Keratinocyte (primary cell): Measurements from ENCODE around the gene CLDN3.

ENCODE experiments used
- CTCF ChIP-seq, 3 experiments: IDR thresholded peaks in 1 of 3; conservative IDR thresholded peaks in 1 of 3; optimal IDR thresholded peaks in 1 of 3; 2 replicates in 2 of 3; 3 replicates in 1 of 3; pipeline versions ENCODE3 to v1.5.1; 2011; ENCODE audit warnings: low read length in 3 of 3, mild to moderate bottlenecking in 3 of 3, moderate library complexity in 2 of 3, control low read depth in 1 of 3, inconsistent platforms in 1 of 3; ENCODE audit not compliant: insufficient read depth in 2 of 3; ENCODE audit errors: extremely low read depth in 1 of 3
- EZH2 ChIP-seq: IDR thresholded peaks from one replicate; pipeline ENCODE4 v1.6.1; 2012; ENCODE audit warnings: inconsistent platforms, mild to moderate bottlenecking, low read length, moderate library complexity

- TF ChIP-seq CTCF (optimal IDR thresholded peaks at IDR 0.05 in 1 of 3, IDR thresholded peaks at IDR 0.05 in 1 of 3, conservative IDR thresholded peaks at IDR 0.05 in 1 of 3; ENCODE audit: extremely low read depth in 1 of 3, insufficient read depth in 2 of 3, low read length in 3 of 3) (no peak), EZH2 (no peak)
Measured at GRCh38 chr7:73749931-73750776, 19.9 kb downstream of the CLDN3 start.
